ENCODE data around the gene TANK. TPM values are rescaled to one million over a fixed set of nuclear protein-coding genes. Genes with fewer than 3 reads are reported as not detected.
A peak's percentile ranks its signal among the peaks of the same experiment; 100 is the strongest.
"Not testable (repeated sequence)": the region's sequence is repeated elsewhere in the genome, so short reads cannot be mapped to it uniquely, and the experiment has no call there.

TANK gene
- total and polyA plus RNA-seq, 2 of the 13 experiments (the other 11 are each of a cell fraction or from before 2014, with no cell fraction given), result 66.9 to 96.1 TPM

DNA sequence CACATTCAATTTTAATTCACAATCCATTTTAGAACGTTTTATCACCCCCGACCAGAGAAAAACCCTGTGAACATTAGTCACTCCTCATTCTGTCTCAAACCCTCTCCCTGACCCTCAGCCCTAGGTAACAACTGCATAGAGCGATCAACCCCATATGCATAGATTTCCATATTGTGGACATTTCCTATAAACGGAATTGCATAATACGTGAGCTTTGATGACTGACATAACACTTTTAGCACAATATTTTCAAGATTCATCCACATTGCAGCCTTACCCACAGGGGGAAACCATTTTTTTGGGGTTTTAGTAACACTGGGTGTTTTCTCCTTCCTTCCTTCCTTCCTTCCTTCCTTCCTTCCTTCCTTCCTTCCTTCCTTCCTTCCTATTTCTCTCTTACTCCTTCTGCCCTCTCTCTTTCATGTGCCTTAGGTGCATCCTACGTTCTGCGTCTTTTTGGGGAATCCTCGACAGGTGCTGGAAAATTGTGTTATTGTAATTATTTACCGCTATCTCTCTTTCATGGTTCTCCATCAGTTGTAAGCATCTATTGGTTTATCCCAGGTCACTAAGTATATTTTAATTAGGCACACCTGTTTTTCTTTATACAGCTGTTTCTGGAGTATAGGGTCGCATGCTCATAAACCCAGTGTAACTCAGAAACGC is 118.5 kb downstream of the TANK start:
- H3K9ac ChIP-seq (ENCODE audit: insufficient read depth, low read depth, low read length); H3K27me3 ChIP-seq (ENCODE audit: control insufficient read depth in 1 of 2, insufficient read depth in 2 of 2, low read length in 2 of 2); H3K79me2 ChIP-seq (ENCODE audit: insufficient read depth, low read length); H3K4me1 ChIP-seq (ENCODE audit: insufficient read depth, low read length); H2AFZ ChIP-seq (ENCODE audit: low read length); in situ Hi-C loops (cut with HindIII; ENCODE audit: extremely low pct_ligation_motif_present, low pct_unique_long_range_greater_than_20kb); H3K27ac ChIP-seq (ENCODE audit: extremely low read length, insufficient read depth, low read length); H3K4me3 ChIP-seq (replicated peaks in 1 of 3; ENCODE audit: insufficient read depth in 1 of 3, low read depth in 2 of 3, low read length in 3 of 3); ATAC-seq; CTCF ChIA-PET (ENCODE audit: low intra/inter-chr PET ratio, low total read pairs); BruUV-seq (replicated peaks); H3K4me2 ChIP-seq (ENCODE audit: low read depth, low read length); intact Hi-C loops (cut with micrococcal nuclease; ENCODE audit: unreplicated experiment); H3K36me3 ChIP-seq (replicated peaks in 1 of 2; ENCODE audit: control insufficient read depth in 1 of 2, insufficient read depth in 2 of 2, low read length in 2 of 2); H3K9me3 ChIP-seq (ENCODE audit: low read length); H4K20me1 ChIP-seq (ENCODE audit: insufficient read depth, low read length): not testable (repeated sequence)
- FAIRE-seq, result peak; percentile 74
- peak; percentile 90 for TF ChIP-seq CEBPB (IDR thresholded peaks at IDR 0.05; ENCODE audit: borderline replicate concordance, low read depth, low read length)
- peak; percentile 61 for TF ChIP-seq PCBP2 (optimal IDR thresholded peaks at IDR 0.05; ENCODE audit: low read depth, low read length, poor library complexity, severe bottlenecking)
- DNase-seq (ENCODE audit: low spot score), result peak; percentile 16
- WGBS (ENCODE audit: low lambda C conversion rate), result 31% methylated on average over 11 of the region's 11 CpGs
- POLR2A ChIA-PET, result interaction anchor here (1.0 kb wide), 1 partner anchor 29 kb away, joined by 3 read pairs; the partner anchor contains the start of gene PSMD14

DNA sequence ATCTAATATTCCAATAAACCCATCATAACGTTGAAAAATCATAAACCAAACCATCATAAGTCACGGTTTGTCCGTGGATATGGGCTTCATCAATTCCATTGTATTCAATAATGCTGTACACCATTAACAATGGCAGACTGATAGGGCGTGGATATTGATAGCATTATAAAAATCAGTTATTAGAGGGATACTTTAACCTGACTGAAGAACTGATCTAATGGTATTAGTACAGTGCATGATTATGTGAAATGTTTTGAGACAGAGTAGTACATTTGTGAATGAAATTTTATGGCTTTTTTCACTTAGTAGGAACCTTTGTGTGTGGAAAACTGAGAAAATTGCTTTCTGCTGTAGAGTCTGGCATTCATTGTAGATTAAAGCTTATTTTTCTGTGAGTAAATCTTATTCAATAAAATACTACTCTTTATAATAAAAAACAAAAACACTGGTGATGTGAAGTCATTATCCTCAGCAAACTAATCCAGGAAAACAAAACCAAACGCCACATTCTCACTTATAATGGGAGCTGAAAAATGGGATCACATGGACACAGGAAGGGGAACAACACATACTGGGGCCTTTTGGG is 119.1 kb downstream of the TANK start:
- not testable (repeated sequence) for ATAC-seq

More for the DNA sequence above, 119.1 kb downstream of the TANK start:
- DNase-seq (ENCODE audit: low spot score); H4K20me1 ChIP-seq (ENCODE audit: insufficient read depth, low read length); intact Hi-C loops (cut with micrococcal nuclease; ENCODE audit: unreplicated experiment); H3K79me2 ChIP-seq (ENCODE audit: insufficient read depth, low read length); H3K27ac ChIP-seq (ENCODE audit: extremely low read length, insufficient read depth, low read length); H3K4me1 ChIP-seq (ENCODE audit: insufficient read depth, low read length); H3K36me3 ChIP-seq (replicated peaks in 1 of 2; ENCODE audit: control insufficient read depth in 1 of 2, insufficient read depth in 2 of 2, low read length in 2 of 2); H3K9me3 ChIP-seq (ENCODE audit: low read length); H3K4me2 ChIP-seq (ENCODE audit: low read depth, low read length); in situ Hi-C loops (cut with HindIII; ENCODE audit: extremely low pct_ligation_motif_present, low pct_unique_long_range_greater_than_20kb); H3K27me3 ChIP-seq (ENCODE audit: control insufficient read depth in 1 of 2, insufficient read depth in 2 of 2, low read length in 2 of 2); POLR2A ChIA-PET; H3K4me3 ChIP-seq (replicated peaks in 1 of 3; ENCODE audit: insufficient read depth in 1 of 3, low read depth in 2 of 3, low read length in 3 of 3); CTCF ChIA-PET (ENCODE audit: low intra/inter-chr PET ratio, low total read pairs); BruUV-seq (replicated peaks); H2AFZ ChIP-seq (ENCODE audit: low read length); H3K9ac ChIP-seq (ENCODE audit: insufficient read depth, low read depth, low read length): not testable (repeated sequence)
- peak; percentile 26 for FAIRE-seq
- 11% methylated on average over 5 of the region's 5 CpGs for WGBS (ENCODE audit: low lambda C conversion rate)

Measured in HepG2 (cell line).